Neural cell (in vitro differentiated cells): ENCODE measurements around the gene ZBED4. TPM values are rescaled to one million over a fixed set of nuclear protein-coding genes. Genes with fewer than 3 reads are reported as not detected.

ENCODE experiments used
- H2AFZ ChIP-seq: fragments of 200-600, 300-800 bp; sonication (generic), shearing (Covaris generic); 2 replicates; pipeline ENCODE4 v1.6.0; 2014; ENCODE audit warnings: low read depth, mild to moderate bottlenecking, antibody characterized with exemption, low read length, moderate library complexity
- H3F3A ChIP-seq: fragments of 200-600 bp; shearing (Covaris generic); 2 replicates; pipeline ENCODE4 v1.6.1; 2016; ENCODE audit warnings: mild to moderate bottlenecking, moderate library complexity, mixed read lengths, antibody characterized with exemption, low read length; ENCODE audit not compliant: insufficient read depth, poor library complexity, severe bottlenecking
- H3K27ac ChIP-seq: fragments of 200-600, 300-800 bp; sonication (generic), shearing (Covaris generic); 2 replicates; pipeline ENCODE4 v1.5.1; 2014; ENCODE audit warnings: mild to moderate bottlenecking, low read length, moderate library complexity
- H3K27me3 ChIP-seq: fragments of 300-800, 200-600 bp; sonication (generic), shearing (Covaris generic); 2 replicates; pipeline ENCODE4 v1.6.0; 2014; ENCODE audit warnings: mild to moderate bottlenecking, low read depth, low read length, moderate library complexity; ENCODE audit not compliant: insufficient read depth
- H3K36me3 ChIP-seq: fragments of 300-800, 200-600 bp; sonication (generic), shearing (Covaris generic); 2 replicates; pipeline ENCODE4 v1.5.1; 2014; ENCODE audit warnings: mild to moderate bottlenecking, antibody characterized with exemption, low read length, moderate library complexity; ENCODE audit not compliant: insufficient read depth
- H3K4me2 ChIP-seq: fragments of 300-800, 200-600 bp; sonication (generic), shearing (Covaris generic); 2 replicates; pipeline ENCODE4 v1.6.0; 2014; ENCODE audit warnings: mild to moderate bottlenecking, low read length
- H3K4me3 ChIP-seq: fragments of 300-800, 200-600 bp; sonication (generic), shearing (Covaris generic); 2 replicates; pipeline ENCODE4 v1.5.1; 2014; ENCODE audit warnings: mild to moderate bottlenecking, low read length, moderate library complexity
- H3K79me2 ChIP-seq: fragments of 200-600 bp; shearing (Covaris generic); replicated peaks from 2 replicates; pipeline ENCODE4 v1.6.0; 2014; ENCODE audit warnings: mild to moderate bottlenecking, low read length, moderate library complexity; ENCODE audit not compliant: insufficient read depth
- H3K9ac ChIP-seq: fragments of 300-800, 200-600 bp; sonication (generic), shearing (Covaris generic); 2 replicates; pipeline ENCODE4 v1.6.1; 2016; ENCODE audit warnings: mild to moderate bottlenecking, low read length, mixed read lengths
- H3K9me2 ChIP-seq: fragments of 200-600 bp; shearing (Covaris generic); 2 replicates; pipeline ENCODE4 v1.6.1; 2016; ENCODE audit warnings: mild to moderate bottlenecking, low read length, mixed read lengths; ENCODE audit not compliant: insufficient read depth
- H3K9me3 ChIP-seq: fragments of 200-600, 300-800 bp; sonication (generic), shearing (Covaris generic); 2 replicates; pipeline ENCODE4 v1.6.1; 2016; ENCODE audit warnings: mild to moderate bottlenecking, mixed run types, low read length, moderate library complexity, mixed read lengths
- H4K20me1 ChIP-seq: fragments of 200-600 bp; shearing (Covaris generic); 2 replicates; pipeline ENCODE4 v1.6.1; 2016; ENCODE audit warnings: mild to moderate bottlenecking, mixed run types; ENCODE audit not compliant: insufficient read depth
- CTCF ChIP-seq: fragments of 450-650 bp; IDR thresholded peaks from 2 replicates; pipeline ENCODE4 v1.5.1; 2014; ENCODE audit warnings: antibody characterized with exemption, mild to moderate bottlenecking, moderate library complexity; ENCODE audit not compliant: poor library complexity, severe bottlenecking
- EP300 ChIP-seq: fragments of 450-650 bp; conservative IDR thresholded peaks from 2 replicates; pipeline ENCODE4 v1.6.1; 2014; ENCODE audit warnings: antibody characterized with exemption, mild to moderate bottlenecking, moderate library complexity; ENCODE audit not compliant: poor library complexity, severe bottlenecking
- EZH2 ChIP-seq: fragments of 200-600, 300-800 bp; shearing (Covaris generic), sonication (generic); IDR thresholded peaks from 2 replicates; pipeline ENCODE4 v1.6.1; 2014; ENCODE audit warnings: antibody characterized with exemption, low read length, borderline replicate concordance, mild to moderate bottlenecking; ENCODE audit not compliant: insufficient read depth, poor library complexity, severe bottlenecking
- MXI1 ChIP-seq: fragments of 450-650 bp; conservative IDR thresholded peaks from 2 replicates; pipeline ENCODE4 v1.6.1; 2014; ENCODE audit warnings: antibody characterized with exemption, mild to moderate bottlenecking; ENCODE audit not compliant: poor library complexity, severe bottlenecking
- POLR2AphosphoS5 ChIP-seq: IDR thresholded peaks from 2 replicates; pipeline ENCODE4 v1.6.1; 2012
- RAD21 ChIP-seq: fragments of 450-650 bp; conservative IDR thresholded peaks from 2 replicates; pipeline ENCODE4 v1.6.1; 2014; ENCODE audit warnings: antibody characterized with exemption, mild to moderate bottlenecking, moderate library complexity
- REST ChIP-seq: IDR thresholded peaks from 2 replicates; pipeline ENCODE4 v1.6.1; 2012; ENCODE audit warnings: borderline replicate concordance
- SMC3 ChIP-seq: fragments of 450-650 bp; conservative IDR thresholded peaks from 2 replicates; pipeline ENCODE4 v1.6.1; 2014; ENCODE audit warnings: antibody characterized with exemption, mild to moderate bottlenecking, moderate library complexity; ENCODE audit not compliant: poor library complexity
- TAF1 ChIP-seq: IDR thresholded peaks from 2 replicates; pipeline ENCODE4 v1.6.1; 2012; ENCODE audit warnings: low read depth
- polyA plus RNA-seq: library from polyadenylated mRNA; depleted of rRNA; stranded (reverse); fragments of >200 nt; gene quantifications from 2 replicates; pipeline ENCODE4 v1.2.3, GENCODE V29; 2014

The ZBED4 gene
- polyA plus RNA-seq, 1 donor from 2014 or later: 15.0 TPM

- H3K36me3 ChIP-seq: no peaks in the 10 kb centered on the region
- peaks cover 83% of the 10 kb centered on the region for H3K79me2 ChIP-seq
- H3K27ac ChIP-seq: no peak overlapping the region
- H3K9me2 ChIP-seq: no peaks in the 10 kb centered on the region
- peaks cover 15% of the 10 kb centered on the region for H4K20me1 ChIP-seq
- no peaks in the 10 kb centered on the region for H3K27me3 ChIP-seq
- no peak overlapping the region for H2AFZ ChIP-seq
- H3F3A ChIP-seq: no peaks in the 10 kb centered on the region
- no peak overlapping the region for H3K9ac ChIP-seq
- TF ChIP-seq POLR2AphosphoS5 (no peak), RAD21 (no peak), TAF1 (no peak), REST (no peak), SMC3 (no peak), EZH2 (no peak), EP300 (no peak), MXI1 (no peak), CTCF (no peak)
- H3K4me2 ChIP-seq: no peak overlapping the region
- peaks cover 5% of the 10 kb centered on the region for H3K9me3 ChIP-seq
- H3K4me3 ChIP-seq: no peak overlapping the region
Observed at GRCh38 chr22:49810363-49811019, 43.2 kb upstream of the ZBED4 start.

GRCh38 chr22:49811020-49811791 is 42.4 kb upstream of the ZBED4 start:
- Histone ChIP-seq H3K4me3 (no peak overlapping the region), H4K20me1 (peaks cover 22% of the 10 kb centered on the region), H3K36me3 (no peaks in the 10 kb centered on the region)

More at GRCh38 chr22:49811020-49811791, 42.4 kb upstream of the ZBED4 start:
- Histone ChIP-seq H2AFZ (no peak overlapping the region), H3K27me3 (no peaks in the 10 kb centered on the region), H3K9ac (no peak overlapping the region), H3K4me2 (no peak overlapping the region), H3K9me3 (peaks cover 5% of the 10 kb centered on the region), H3K9me2 (no peaks in the 10 kb centered on the region), H3K27ac (no peak overlapping the region), H3K79me2 (peaks cover 83% of the 10 kb centered on the region), H3F3A (no peaks in the 10 kb centered on the region)
- no peak for TF ChIP-seq RAD21
- TF ChIP-seq POLR2AphosphoS5: no peak
- no peak for TF ChIP-seq TAF1
- no peak for TF ChIP-seq REST
- TF ChIP-seq EP300: no peak
- TF ChIP-seq CTCF: no peak
- TF ChIP-seq EZH2: no peak
- TF ChIP-seq SMC3: no peak
- no peak for TF ChIP-seq MXI1
